KMS-11 (cell line): ENCODE data around the gene TARDBP.

ENCODE experiments used
- H2AFZ ChIP-seq: fragments of 200-600 bp; sonication (generic); 2 replicates; pipeline ENCODE4 v1.6.1; 2016; ENCODE audit warnings: antibody characterized with exemption, mixed run types, low read depth
- H3K27ac ChIP-seq: fragments of 200-600 bp; sonication (generic); 2 replicates; pipeline ENCODE4 v1.6.1; 2016; ENCODE audit warnings: mild to moderate bottlenecking, mixed run types
- H3K27me3 ChIP-seq: fragments of 200-600 bp; sonication (generic); 2 replicates; pipeline ENCODE4 v1.6.1; 2017; ENCODE audit warnings: mild to moderate bottlenecking, low read depth, mixed run types, moderate library complexity; ENCODE audit not compliant: insufficient read depth
- H3K36me3 ChIP-seq: fragments of 200-600 bp; sonication (generic); 2 replicates; pipeline ENCODE4 v1.6.1; 2017; ENCODE audit warnings: mild to moderate bottlenecking, mixed run types; ENCODE audit not compliant: insufficient read depth
- H3K4me1 ChIP-seq: fragments of 200-600 bp; sonication (generic); 2 replicates; pipeline ENCODE4 v1.6.1; 2016; ENCODE audit warnings: mild to moderate bottlenecking, low read depth, mixed run types; ENCODE audit not compliant: poor library complexity, severe bottlenecking
- H3K4me2 ChIP-seq: fragments of 200-600 bp; sonication (generic); 2 replicates; pipeline ENCODE4 v1.7.0; 2016; ENCODE audit warnings: mild to moderate bottlenecking, mixed run types
- H3K4me3 ChIP-seq: fragments of 200-600 bp; sonication (generic); IDR thresholded peaks from 2 replicates; pipeline ENCODE4 v1.6.1; 2017; ENCODE audit warnings: low read depth, low read length, mixed read lengths; ENCODE audit not compliant: insufficient read depth
- H3K79me2 ChIP-seq: fragments of 200-600 bp; sonication (generic); 2 replicates; pipeline ENCODE4 v1.6.1; 2016; ENCODE audit warnings: low read depth, mixed run types; ENCODE audit not compliant: insufficient read depth
- H3K9ac ChIP-seq: fragments of 200-600 bp; sonication (generic); 2 replicates; pipeline ENCODE4 v1.6.1; 2016; ENCODE audit warnings: mild to moderate bottlenecking, mixed run types
- H4K20me1 ChIP-seq: fragments of 200-600 bp; sonication (generic); 2 replicates; pipeline ENCODE4 v1.6.1; 2016; ENCODE audit warnings: mild to moderate bottlenecking, mixed run types; ENCODE audit not compliant: insufficient read depth
- CTCF ChIP-seq: fragments of 200-600 bp; sonication (generic); conservative IDR thresholded peaks from 2 replicates; pipeline ENCODE4 v1.6.1; 2017; ENCODE audit warnings: low read depth, mild to moderate bottlenecking, antibody characterized with exemption, low read length, moderate library complexity, mixed read lengths

TARDBP gene

GRCh38 chr1:11024874-11025203 lies 12.4 kb downstream of the TARDBP start:
- H3K79me2 ChIP-seq = no peaks in the 10 kb centered on the region
- no peak overlapping the region for H2AFZ ChIP-seq
- TF ChIP-seq CTCF = no peak
- peaks cover 12% of the 10 kb centered on the region; the same call in 1 of the 2 replicates for H3K36me3 ChIP-seq
- no peaks in the 10 kb centered on the region for H3K27me3 ChIP-seq
- no peaks in the 10 kb centered on the region for H3K4me1 ChIP-seq
- H3K9ac ChIP-seq = no peak overlapping the region
- peaks cover 14% of the 10 kb centered on the region for H4K20me1 ChIP-seq
- no peak overlapping the region for H3K4me2 ChIP-seq
- H3K27ac ChIP-seq = no peak overlapping the region
- no peak overlapping the region for H3K4me3 ChIP-seq

GRCh38 chr1:11025618-11026017 lies 13.2 kb downstream of the TARDBP start:
- Histone ChIP-seq H3K4me3 (no peak overlapping the region), H4K20me1 (peaks cover 14% of the 10 kb centered on the region), H3K4me1 (no peaks in the 10 kb centered on the region), H3K27me3 (no peaks in the 10 kb centered on the region), H3K9ac (no peak overlapping the region), H3K79me2 (no peaks in the 10 kb centered on the region), H3K4me2 (no peak overlapping the region), H3K27ac (no peak overlapping the region), H3K36me3 (peaks cover 6% of the 10 kb centered on the region; the same call in 1 of the 2 replicates), H2AFZ (no peak overlapping the region)
- TF ChIP-seq CTCF = no peak

GRCh38 chr1:11026052-11026451 lies 13.6 kb downstream of the TARDBP start:
- Histone ChIP-seq H3K4me3 (no peak overlapping the region), H3K4me2 (no peak overlapping the region), H4K20me1 (peaks cover 10% of the 10 kb centered on the region), H3K4me1 (no peaks in the 10 kb centered on the region), H3K27me3 (no peaks in the 10 kb centered on the region), H2AFZ (no peak overlapping the region), H3K36me3 (peaks cover 3% of the 10 kb centered on the region; the same call in 1 of the 2 replicates), H3K27ac (no peak overlapping the region), H3K79me2 (no peaks in the 10 kb centered on the region), H3K9ac (no peak overlapping the region)
- no peak for TF ChIP-seq CTCF

- no peak overlapping the region for H2AFZ ChIP-seq
- no peak overlapping the region for H3K4me2 ChIP-seq
- peaks cover 1% of the 10 kb centered on the region; the same call in 1 of the 2 replicates for H3K36me3 ChIP-seq
- H4K20me1 ChIP-seq = peaks cover 5% of the 10 kb centered on the region; the same call in 1 of the 2 replicates
- H3K9ac ChIP-seq = no peak overlapping the region
- H3K27me3 ChIP-seq = no peaks in the 10 kb centered on the region
- no peak for TF ChIP-seq CTCF
- no peaks in the 10 kb centered on the region for H3K79me2 ChIP-seq
- H3K27ac ChIP-seq = no peak overlapping the region
- no peak overlapping the region for H3K4me3 ChIP-seq
- no peaks in the 10 kb centered on the region for H3K4me1 ChIP-seq
Observed at GRCh38 chr1:11026903-11027302, 14.4 kb downstream of the TARDBP start.
